ENCODE data around the gene ZFPM1.

DNA sequence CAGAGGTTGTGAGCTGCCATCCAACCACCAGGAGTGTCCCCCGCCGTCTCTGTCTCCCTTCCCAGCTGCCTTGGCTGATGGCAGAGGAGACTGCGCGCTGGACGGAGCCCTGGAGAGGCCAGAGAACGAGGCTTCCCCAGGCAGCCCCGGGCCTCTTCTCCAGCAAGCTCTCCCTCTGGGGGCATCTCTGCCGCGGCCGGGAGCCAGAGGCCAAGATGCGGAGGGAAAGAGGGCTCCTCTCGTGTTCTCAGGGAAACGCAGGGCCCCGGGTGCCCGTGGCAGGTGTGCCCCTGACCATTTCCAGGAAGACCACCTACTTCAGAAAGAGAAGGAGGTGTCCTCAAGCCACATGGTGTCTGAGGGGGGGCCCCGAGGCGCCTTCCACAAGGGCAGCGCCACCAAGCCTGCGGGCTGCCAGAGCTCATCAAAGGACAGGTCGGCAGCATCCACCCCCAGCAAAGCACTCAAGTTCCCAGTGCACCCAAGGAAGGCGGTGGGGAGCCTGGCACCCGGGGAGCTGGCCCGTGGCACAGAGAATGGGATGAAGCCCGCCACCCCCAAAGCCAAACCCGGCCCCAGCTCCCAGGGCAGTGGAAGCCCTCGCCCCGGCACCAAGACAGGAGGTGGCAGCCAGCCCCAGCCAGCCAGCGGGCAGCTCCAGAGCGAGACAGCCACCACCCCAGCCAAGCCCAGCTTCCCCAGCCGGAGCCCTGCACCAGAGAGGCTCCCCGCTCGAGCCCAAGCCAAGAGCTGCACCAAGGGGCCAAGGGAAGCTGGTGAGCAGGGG, 14.8 kb upstream of the ZFPM1 start:
- TF ChIP-seq, protein P1, sequence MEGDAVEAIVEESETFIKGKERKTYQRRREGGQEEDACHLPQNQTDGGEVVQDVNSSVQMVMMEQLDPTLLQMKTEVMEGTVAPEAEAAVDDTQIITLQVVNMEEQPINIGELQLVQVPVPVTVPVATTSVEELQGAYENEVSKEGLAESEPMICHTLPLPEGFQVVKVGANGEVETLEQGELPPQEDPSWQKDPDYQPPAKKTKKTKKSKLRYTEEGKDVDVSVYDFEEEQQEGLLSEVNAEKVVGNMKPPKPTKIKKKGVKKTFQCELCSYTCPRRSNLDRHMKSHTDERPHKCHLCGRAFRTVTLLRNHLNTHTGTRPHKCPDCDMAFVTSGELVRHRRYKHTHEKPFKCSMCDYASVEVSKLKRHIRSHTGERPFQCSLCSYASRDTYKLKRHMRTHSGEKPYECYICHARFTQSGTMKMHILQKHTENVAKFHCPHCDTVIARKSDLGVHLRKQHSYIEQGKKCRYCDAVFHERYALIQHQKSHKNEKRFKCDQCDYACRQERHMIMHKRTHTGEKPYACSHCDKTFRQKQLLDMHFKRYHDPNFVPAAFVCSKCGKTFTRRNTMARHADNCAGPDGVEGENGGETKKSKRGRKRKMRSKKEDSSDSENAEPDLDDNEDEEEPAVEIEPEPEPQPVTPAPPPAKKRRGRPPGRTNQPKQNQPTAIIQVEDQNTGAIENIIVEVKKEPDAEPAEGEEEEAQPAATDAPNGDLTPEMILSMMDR (IDR thresholded peaks at IDR 0.05; ENCODE audit: low read depth, low read length) = no peak
- TF ChIP-seq EZH2phosphoT487 (IDR thresholded peaks at IDR 0.05; ENCODE audit: low read depth) = no peak

All from OCI-LY3 (cell line).